Endothelial cell of umbilical vein (primary cell): ENCODE data around the gene CADPS.

Experiments used
- EZH2 ChIP-seq: IDR thresholded peaks from 2 replicates; pipeline ENCODE4 v1.6.1; 2012; ENCODE audit warnings: borderline replicate concordance, low read depth, mild to moderate bottlenecking, moderate library complexity, low read length, inconsistent platforms; ENCODE audit not compliant: severe bottlenecking
- JUN ChIP-seq: IDR thresholded peaks from 2 replicates; pipeline ENCODE4 v1.6.1; 2011; ENCODE audit warnings: borderline replicate concordance, low read depth; ENCODE audit not compliant: insufficient read length, insufficient read depth
- POLR2A ChIP-seq: IDR thresholded peaks from 2 replicates; pipeline ENCODE4 v1.6.1; 2012; ENCODE audit warnings: low read depth, mild to moderate bottlenecking, control low read depth, low read length
- TF ChIP-seq, protein P1 (sequence below), 2 donors: IDR thresholded peaks; 1 replicate in 1 of 2; 2 replicates in 1 of 2; pipeline ENCODE4 v1.5.1; 2011; ENCODE audit warnings: low read length in 2 of 2, mild to moderate bottlenecking in 2 of 2, moderate library complexity in 2 of 2, control low read depth in 1 of 2, inconsistent platforms in 1 of 2, low read depth in 1 of 2; ENCODE audit not compliant: insufficient read depth in 1 of 2; ENCODE audit errors: extremely low read depth in 1 of 2

DNA sequence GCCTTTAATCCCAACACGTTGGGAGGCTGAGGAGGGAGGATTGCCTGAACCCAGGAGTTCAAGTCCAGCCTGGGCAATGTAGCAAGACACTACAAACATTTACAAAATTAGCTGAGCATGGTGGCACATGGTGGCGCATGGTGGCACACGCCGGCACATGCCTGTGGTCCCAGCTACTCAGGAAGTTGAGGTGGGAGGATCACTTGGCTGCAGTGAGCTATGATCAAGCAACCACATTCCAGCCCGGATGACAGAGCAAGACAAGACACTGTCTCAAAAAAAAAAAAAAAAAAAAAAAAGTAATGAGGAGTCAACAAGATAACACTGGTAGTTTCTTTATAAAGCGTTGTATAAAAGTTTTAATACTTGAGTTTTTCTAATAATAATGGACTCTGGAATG is 511.9 kb downstream of the CADPS start:
- TF ChIP-seq, protein P1, sequence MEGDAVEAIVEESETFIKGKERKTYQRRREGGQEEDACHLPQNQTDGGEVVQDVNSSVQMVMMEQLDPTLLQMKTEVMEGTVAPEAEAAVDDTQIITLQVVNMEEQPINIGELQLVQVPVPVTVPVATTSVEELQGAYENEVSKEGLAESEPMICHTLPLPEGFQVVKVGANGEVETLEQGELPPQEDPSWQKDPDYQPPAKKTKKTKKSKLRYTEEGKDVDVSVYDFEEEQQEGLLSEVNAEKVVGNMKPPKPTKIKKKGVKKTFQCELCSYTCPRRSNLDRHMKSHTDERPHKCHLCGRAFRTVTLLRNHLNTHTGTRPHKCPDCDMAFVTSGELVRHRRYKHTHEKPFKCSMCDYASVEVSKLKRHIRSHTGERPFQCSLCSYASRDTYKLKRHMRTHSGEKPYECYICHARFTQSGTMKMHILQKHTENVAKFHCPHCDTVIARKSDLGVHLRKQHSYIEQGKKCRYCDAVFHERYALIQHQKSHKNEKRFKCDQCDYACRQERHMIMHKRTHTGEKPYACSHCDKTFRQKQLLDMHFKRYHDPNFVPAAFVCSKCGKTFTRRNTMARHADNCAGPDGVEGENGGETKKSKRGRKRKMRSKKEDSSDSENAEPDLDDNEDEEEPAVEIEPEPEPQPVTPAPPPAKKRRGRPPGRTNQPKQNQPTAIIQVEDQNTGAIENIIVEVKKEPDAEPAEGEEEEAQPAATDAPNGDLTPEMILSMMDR (IDR thresholded peaks at IDR 0.05; ENCODE audit: extremely low read depth in 1 of 2, insufficient read depth in 1 of 2, low read depth in 1 of 2, low read length in 2 of 2), result no peak
- TF ChIP-seq JUN (no peak), POLR2A (no peak), EZH2 (no peak)
